AG08396 (cell line): Measurements from ENCODE around the gene LSG1.
"Not testable (repeated sequence)": the region's sequence is repeated elsewhere in the genome, so short reads cannot be mapped to it uniquely, and the experiment has no call there.

Experiments
- DNase-seq: peaks from one replicate; pipeline ENCODE4 v3.0.0; 2012; ENCODE audit warnings: low spot score, mixed read lengths

Gene LSG1

GRCh38 chr3:194617143-194617671, 54.8 kb downstream of the LSG1 start:
- no peak for DNase-seq

GRCh38 chr3:194615226-194615625, 56.8 kb downstream of the LSG1 start:
- no peak for DNase-seq

GRCh38 chr3:194612221-194612620, 59.8 kb downstream of the LSG1 start:
- DNase-seq = no peak

- DNase-seq = no peak
Observed at GRCh38 chr3:194610689-194611088, 61.3 kb downstream of the LSG1 start.

DNA sequence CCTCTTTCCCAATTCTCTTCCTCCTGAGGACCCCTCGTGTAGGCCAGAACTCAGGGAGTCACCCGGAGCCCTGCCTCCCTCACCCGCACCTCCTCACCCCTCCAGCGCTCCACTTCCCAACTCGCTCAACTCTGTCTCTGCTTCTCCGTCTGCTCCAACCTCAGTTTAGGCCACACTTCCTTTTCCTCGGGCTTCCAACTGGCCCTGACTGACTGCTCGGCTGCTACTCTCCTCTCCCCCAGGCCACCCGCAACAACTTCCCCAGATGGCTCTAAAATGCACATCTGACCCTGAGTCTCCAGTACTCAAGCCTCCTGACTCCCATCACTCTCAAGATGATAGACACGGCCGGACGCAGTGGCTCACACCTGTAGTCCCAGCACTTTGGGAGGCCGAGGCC, 62.4 kb downstream of the LSG1 start:
- DNase-seq = no peak

DNA sequence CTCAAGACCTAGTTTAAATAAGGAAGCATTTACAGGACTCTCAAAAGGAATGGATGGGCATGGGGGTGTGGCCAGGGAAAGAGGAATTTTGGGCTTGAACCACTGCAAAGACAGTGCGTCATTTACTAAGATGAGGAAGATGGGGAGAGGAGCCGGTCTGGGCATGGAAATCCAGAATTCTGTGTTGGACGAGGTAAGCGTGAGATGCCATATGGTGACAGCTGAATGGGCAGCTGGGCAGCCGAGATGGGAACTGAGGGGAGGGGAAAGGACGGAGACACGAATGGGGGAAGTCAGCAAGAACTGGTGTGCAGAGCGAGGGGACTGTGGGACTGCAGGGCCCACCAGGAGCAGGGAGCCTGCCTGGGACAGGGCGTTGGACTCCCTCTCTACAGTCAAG, 63.0 kb downstream of the LSG1 start:
- DNase-seq = no peak

DNA sequence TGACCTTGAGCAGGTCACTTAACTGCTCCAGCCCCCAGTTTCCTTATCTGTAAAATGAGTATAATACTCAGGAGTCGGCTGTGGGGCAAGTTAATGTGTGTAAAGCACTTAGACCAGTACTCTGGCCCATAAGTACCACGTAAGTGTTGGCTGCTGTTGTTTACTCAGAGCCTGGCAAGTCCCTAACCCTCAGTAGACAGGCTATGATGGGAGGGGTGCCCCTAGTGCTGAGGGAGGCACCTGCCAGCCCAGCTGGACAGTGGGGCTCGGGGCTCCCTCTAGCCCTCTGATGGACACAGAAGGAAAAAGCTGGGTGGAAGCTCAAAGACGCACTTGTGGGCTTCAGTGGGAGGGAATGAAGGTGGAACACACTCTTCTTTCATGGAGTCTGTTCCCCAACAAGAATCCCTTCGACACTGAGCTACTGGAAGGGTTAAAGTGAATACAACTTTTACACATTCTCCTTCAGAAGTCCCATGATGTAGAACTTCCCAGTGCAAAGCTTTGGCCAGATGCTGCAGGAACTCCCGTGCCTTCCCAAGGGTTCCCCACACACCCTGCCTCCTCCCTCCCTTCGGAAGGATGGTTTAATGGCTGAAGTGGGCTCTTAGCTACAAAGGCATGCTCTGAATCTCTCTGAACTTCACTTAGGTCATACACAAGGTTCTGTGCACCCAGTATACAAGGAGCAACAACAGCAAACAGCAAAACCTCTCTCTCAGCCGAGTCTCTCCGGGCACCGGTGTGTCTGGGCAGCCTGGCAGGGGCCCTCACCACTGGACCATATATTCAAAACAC, 64.2 kb downstream of the LSG1 start:
- DNase-seq = no peak

DNA sequence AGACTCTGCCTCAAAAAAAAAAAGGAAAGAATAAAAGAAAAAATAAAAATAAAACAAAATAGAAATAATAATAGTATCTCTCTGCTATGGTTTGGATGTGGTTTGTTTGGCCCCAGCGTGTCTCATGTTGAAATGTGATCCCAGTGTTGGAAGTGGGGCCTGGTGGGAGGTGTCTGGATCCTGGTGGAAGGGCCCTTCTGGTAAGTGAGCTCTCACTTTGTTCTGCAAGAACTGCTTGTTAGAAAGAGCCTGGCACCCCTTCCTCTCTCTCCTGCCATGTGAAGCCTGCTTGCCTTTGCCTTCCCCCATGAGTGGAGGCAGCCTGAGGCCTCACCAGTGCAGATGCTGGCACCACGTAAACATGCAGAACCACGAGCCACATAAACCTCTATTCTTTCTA, 65.0 kb downstream of the LSG1 start:
- no peak for DNase-seq

DNA sequence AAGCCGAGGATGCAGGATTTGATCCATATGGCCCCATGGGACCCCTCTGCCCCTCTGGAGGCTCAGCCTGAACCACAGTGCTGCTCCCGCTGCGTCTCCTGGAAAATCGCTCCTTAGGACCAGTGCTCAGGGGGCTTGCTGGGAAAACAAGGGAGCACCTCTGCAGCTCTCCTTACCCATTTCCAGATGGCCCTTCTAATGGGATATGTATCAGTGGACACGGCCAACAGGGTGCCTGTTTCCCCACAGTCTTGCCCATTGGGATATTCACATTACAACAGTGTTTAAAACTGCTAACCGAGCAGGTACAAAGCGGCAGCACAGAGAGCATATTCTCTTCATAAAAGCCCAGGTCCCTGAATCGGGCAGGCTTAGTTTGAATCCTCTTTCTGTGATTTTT, 65.8 kb downstream of the LSG1 start:
- DNase-seq = no peak

- DNase-seq = not testable (repeated sequence)
Observed at GRCh38 chr3:194605314-194605713, 66.7 kb downstream of the LSG1 start.

DNA sequence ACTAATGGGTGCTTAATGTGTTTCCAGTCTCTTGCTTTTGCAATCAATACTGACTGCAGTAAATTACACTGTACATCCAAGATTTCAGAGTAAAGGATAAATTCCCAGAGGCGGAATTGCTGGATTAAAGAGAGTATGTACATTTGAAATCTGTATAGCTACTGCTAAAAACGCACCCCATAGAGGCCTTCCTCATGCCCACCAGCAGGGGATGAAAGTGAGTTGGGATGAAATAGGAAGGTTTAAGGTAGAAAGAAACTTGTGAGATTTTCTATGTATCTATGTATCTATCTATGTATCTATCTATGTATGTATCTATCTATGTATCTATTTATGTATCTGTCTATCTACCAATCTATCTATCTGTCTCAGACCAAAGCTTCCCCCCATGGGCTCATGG, 67.2 kb downstream of the LSG1 start:
- DNase-seq = no peak

GRCh38 chr3:194604126-194604525, 67.9 kb downstream of the LSG1 start:
- DNase-seq = no peak

DNA sequence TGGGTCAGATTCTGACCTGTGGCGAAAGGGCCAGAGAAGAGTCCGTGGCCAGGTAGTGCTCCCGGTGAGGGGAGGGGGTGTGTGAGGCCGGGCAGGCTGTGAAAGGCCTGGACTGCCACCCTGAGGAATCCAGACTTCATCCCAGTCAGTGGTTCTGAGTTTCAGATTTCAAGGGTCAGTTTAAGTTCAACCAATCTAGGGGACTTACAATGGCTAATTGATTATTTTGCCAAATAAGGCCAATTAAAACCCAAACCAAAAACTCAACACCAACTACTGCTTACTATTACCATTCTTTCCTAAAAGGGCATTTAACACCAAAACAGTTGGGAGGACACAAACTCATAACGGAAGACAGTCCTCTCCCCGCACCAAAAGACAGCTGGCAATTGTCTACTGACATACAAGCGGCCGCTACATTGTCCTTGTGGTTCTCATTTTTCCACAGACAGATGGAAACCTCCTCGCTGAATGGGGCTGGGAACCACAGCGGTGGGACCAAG, 69.3 kb downstream of the LSG1 start:
- DNase-seq = no peak

DNA sequence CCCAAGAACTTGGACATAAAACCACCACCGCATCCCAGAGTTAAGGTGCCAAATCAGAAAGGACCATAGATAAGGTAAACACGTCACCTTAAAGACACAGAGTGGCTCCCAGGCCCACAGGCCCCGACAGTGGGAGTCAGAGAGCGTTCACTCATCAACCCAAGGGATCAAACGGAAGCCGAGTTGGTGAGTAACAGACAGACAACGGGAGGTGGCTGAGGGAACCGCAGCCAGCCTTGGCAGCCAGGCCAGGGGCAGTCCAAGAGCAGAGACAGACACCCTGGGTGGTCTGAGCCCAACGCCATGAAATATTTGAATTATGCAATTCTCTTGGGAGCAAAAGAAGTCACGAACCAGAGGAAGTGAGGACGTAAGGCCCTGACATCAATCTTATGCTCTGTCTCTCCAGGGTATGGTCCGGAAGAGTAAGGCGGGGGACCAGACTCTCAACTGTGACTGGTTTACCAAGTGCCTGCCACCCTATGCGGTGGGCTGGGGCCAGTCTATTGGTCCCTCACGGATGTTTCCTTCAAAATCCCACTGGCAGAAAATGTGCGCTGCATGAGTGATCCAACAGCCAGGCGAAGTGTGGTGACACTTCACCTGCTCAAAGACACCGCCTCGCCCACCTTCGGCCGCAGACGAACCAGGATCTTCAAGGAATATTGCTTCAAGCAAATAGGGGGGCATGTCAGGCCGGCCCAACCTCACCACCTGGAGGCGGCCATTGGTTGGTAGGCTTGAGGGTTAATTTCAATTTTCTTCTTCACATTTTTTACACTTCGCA, 73.0 kb downstream of the LSG1 start:
- peak; percentile 68 for DNase-seq

- no peak for DNase-seq
Observed at GRCh38 chr3:194596906-194597305, 75.1 kb downstream of the LSG1 start.

DNA sequence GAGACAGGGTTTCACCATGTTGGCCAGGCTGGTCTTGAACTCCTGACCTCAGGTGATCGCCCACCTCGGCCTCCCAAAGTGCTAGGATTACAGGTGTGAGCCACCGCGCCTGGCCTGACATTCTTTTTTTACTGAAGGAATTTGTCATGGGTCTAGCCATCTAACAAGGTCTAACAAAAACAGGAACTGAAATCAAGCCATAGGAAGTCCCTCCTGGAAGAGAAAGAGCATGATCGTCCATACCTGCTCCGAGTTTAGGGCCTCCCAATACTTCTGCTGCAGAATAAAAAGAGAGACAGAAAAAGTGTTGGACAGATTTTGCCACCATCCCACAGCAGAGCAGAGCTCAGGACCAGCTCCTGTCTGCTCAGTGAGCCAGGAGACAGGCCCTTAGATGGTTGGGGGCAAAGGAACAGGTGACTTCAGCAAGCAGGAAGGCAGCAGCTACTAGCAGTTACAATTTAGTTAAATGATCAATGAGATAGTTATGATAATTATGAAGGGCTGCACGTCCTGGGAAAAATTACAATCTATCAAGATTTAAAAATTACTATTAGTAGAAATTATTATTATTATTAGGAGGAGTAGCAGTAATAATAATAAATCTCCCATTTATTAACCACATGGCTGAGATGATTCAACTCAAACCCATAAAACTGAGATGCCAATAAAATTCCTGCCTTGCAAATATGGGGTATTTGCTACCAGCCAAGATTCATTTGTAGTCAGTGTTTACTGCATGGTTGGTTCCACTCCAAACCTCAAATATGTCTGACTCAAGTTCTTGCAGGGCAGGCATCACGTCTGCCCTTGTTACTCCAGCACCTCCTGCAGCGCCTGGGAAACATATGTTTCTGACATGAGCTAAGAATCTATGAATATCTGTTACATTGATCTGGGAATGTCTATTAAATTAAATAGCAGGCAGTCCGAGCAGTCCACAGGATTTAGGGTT, 78.9 kb downstream of the LSG1 start:
- DNase-seq = peak; percentile 93
